GM19238 (cell line): ENCODE results near the gene FCER1G.
"Not testable (repeated sequence)": the region's sequence is repeated elsewhere in the genome, so short reads cannot be mapped to it uniquely, and the experiment has no call there.

ENCODE experiments used
- DNase-seq: peaks from one replicate; pipeline ENCODE4 v3.0.0; 2011; ENCODE audit warnings: low spot score; ENCODE audit not compliant: insufficient read length

FCER1G gene

GRCh38 chr1:161228032-161228431, 12.9 kb downstream of the FCER1G start:
- DNase-seq, result no peak

GRCh38 chr1:161229896-161230295, 14.8 kb downstream of the FCER1G start:
- no peak for DNase-seq

GRCh38 chr1:161230762-161231161, 15.7 kb downstream of the FCER1G start:
- no peak for DNase-seq

GRCh38 chr1:161233102-161233501, 18.0 kb downstream of the FCER1G start:
- DNase-seq, result no peak

GRCh38 chr1:161235957-161236775, 21.1 kb downstream of the FCER1G start:
- no peak for DNase-seq

- no peak for DNase-seq
Observed at GRCh38 chr1:161238039-161238473, 23.0 kb downstream of the FCER1G start, which contains the start of gene NR1I3. NR1I3 (minus strand) TSS chr1:161238203; CDS start chr1:161236565, 1,638 bp downstream.

- DNase-seq, result no peak
Observed at GRCh38 chr1:161241682-161242081, 26.6 kb downstream of the FCER1G start.

- no peak for DNase-seq
Observed at GRCh38 chr1:161242313-161242712, 27.2 kb downstream of the FCER1G start.

- DNase-seq, result no peak
Observed at GRCh38 chr1:161244888-161245287, 29.8 kb downstream of the FCER1G start.

GRCh38 chr1:161250100-161250499, 35.0 kb downstream of the FCER1G start:
- not testable (repeated sequence) for DNase-seq

GRCh38 chr1:161250829-161251228, 35.7 kb downstream of the FCER1G start:
- no peak for DNase-seq

- DNase-seq, result no peak
Observed at GRCh38 chr1:161251579-161251978, 36.5 kb downstream of the FCER1G start.

- DNase-seq, result not testable (repeated sequence)
Observed at GRCh38 chr1:161255302-161255701, 40.2 kb downstream of the FCER1G start.

- DNase-seq, result not testable (repeated sequence)
Observed at GRCh38 chr1:161255955-161256520, 40.9 kb downstream of the FCER1G start.

- DNase-seq, result not testable (repeated sequence)
Observed at GRCh38 chr1:161257109-161257508, 42.0 kb downstream of the FCER1G start.

GRCh38 chr1:161258439-161259344, 43.6 kb downstream of the FCER1G start, which contains the start of gene PCP4L1:
PCP4L1 (plus strand) TSS chr1:161258745; CDS start chr1:161258975, 230 bp downstream.
- DNase-seq, result peak; percentile 64

GRCh38 chr1:161259345-161259702, 44.2 kb downstream of the FCER1G start:
- no peak for DNase-seq

GRCh38 chr1:161259765-161260164, 44.7 kb downstream of the FCER1G start:
- no peak for DNase-seq

- DNase-seq, result no peak
Observed at GRCh38 chr1:161260376-161261260, 45.5 kb downstream of the FCER1G start.
